Raji (cell line): Measurements from ENCODE around the gene TTLL4.

Source experiments
- POLR2A ChIP-seq: IDR thresholded peaks from 2 replicates; pipeline ENCODE4 v1.6.1; 2011; ENCODE audit warnings: low read depth, low read length, control low read depth; ENCODE audit not compliant: insufficient read depth

TTLL4 gene

DNA sequence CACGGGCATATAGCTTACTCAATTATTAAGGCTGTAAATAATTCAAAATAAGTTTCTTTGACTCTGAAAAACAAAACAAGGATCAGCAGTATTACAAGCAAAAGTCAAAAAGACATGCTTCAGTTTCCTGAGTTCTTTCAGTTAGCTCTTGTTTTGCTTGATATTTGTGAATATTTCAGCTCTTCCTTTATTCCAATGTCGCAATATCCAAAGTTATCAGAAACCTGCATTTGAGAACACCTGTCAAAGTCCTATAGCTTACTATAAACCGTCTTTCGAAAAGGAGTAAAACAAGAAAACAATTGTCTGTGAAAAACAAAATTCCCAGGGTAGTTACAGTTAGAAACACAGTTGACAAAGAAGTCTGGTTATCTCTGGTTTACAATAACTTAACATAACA, 86.1 kb downstream of the TTLL4 start:
- TF ChIP-seq POLR2A = no peak

DNA sequence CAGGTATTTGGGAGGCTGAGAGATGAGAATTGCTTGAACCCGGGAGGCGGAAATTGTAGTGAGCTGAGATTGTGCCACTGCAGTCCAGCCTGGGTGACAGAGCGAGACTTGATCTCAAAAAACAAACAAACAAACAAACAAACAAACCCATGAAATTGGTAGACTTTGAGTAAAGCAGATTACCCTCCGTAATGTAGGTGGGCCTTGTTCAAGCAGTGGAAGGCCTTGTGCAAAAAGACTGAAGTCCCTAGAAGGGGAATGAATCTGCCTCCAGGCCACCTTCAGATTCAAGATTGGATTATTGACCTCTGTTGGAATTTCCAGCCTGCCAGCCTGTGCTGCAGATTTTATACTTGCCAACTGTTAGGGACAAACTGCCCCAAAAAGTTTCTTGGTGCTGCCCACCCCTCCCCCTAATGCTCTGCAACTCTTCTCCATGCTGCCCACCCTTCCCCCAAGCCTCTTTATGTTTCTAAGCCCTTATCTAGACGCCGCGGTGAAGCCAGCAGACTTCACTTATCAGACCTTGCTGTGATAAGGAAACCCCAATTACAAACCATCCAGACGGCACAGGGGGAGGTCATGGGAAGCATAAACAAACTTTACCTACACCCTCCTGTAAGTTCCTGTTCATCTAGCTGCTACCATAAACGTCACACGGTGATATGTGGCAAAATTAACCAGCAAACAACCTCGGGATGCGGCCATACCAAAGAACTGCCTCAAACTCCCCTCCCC, 88.3 kb downstream of the TTLL4 start:
- TF ChIP-seq POLR2A = no peak

DNA sequence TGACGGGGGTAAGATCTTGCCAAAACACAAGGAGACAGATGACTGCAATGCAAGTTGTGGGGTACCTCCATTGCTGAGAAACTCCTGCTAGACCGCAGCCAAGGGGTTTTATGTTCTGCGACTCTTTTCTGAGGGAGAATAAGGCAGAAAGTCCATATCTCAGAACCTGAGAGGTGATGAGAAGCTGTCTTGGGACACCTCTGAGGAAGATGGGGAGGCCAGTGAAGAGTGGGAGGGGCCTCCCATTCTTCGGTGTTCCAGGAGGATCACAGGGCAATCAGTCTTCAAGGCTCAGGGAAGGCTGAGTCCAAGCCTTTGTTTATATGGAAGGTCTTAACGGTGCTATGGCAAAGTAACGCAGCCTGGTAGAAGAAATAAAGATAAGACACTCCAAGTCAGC, 89.4 kb downstream of the TTLL4 start:
- no peak for TF ChIP-seq POLR2A

DNA sequence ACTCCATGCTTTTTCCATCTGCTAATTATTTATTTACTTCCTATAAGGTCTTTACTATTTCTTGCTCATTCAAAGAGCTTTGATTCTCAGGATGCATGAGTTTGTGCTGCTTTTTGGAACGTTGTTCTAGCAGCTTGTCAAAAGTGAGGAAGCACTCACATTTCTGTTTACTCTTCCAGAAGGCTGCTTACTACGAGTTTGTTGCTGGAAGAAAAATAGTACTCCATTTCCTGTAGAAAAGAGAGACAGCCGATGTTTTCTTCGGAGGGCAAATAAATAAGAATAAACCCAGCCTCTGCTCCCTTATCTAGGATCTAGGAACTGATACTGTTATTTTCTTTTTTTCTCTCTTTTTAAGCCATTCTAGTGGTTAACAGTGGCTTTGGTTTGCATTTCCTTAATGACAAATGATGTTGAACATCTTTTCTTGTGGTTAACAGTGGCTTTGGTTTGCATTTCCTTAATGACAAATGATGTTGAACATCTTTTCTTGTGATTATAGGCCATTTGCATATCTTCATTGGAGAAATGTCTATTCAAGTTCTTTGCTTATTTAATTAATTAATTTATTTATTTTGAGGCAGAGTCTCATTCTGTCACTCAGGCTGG, 91.9 kb downstream of the TTLL4 start:
- TF ChIP-seq POLR2A = no peak

DNA sequence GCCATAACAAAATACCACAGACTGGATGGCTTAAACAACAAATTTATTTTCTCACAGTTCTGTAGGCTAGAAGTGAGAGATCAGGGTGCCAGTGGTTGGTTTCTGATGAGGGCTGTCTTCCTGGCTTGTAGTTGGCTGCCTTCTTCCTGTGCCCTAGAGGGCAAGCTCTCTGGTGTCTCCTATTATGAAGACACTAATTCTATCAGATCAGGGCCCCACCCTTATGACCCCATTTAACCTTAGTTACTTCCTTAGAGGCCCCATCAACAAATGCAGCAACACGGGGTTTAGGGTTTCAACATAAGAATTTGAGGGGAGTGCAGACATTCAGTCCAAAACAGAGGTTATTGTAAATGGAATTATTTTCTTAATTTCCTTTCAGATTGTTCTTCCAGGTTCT, 94.2 kb downstream of the TTLL4 start:
- TF ChIP-seq POLR2A = no peak
